Prostate gland (tissue), 2 donors: Measurements from ENCODE around the gene HSD17B14.

Source experiments
- POLR2A ChIP-seq: fragments of 450-650 bp; IDR thresholded peaks from one replicate; pipeline ENCODE4 v1.6.1; 2016; ENCODE audit warnings: antibody characterized with exemption, mild to moderate bottlenecking
- POLR2AphosphoS5 ChIP-seq: sonication (generic); formaldehyde crosslinking; IDR thresholded peaks from one replicate; pipeline ENCODE4 v1.6.1; 2017; ENCODE audit warnings: antibody characterized with exemption
- TF ChIP-seq, protein P1 (sequence below), 4 experiments: fragments of 200-600 bp in 2 of 4; fragments of 450-650 bp in 2 of 4; sonication (generic) in 2 of 4; IDR thresholded peaks; 1 replicate in 3 of 4; 2 replicates in 1 of 4; pipeline ENCODE4 v1.5.1; 2016 to 2019; ENCODE audit warnings: antibody characterized with exemption in 4 of 4, mild to moderate bottlenecking in 2 of 4, moderate library complexity in 2 of 4

GRCh38 chr19:48845384-48845783 lies 9.1 kb upstream of the HSD17B14 start:
- TF ChIP-seq POLR2AphosphoS5, result no peak
- TF ChIP-seq, protein P1, sequence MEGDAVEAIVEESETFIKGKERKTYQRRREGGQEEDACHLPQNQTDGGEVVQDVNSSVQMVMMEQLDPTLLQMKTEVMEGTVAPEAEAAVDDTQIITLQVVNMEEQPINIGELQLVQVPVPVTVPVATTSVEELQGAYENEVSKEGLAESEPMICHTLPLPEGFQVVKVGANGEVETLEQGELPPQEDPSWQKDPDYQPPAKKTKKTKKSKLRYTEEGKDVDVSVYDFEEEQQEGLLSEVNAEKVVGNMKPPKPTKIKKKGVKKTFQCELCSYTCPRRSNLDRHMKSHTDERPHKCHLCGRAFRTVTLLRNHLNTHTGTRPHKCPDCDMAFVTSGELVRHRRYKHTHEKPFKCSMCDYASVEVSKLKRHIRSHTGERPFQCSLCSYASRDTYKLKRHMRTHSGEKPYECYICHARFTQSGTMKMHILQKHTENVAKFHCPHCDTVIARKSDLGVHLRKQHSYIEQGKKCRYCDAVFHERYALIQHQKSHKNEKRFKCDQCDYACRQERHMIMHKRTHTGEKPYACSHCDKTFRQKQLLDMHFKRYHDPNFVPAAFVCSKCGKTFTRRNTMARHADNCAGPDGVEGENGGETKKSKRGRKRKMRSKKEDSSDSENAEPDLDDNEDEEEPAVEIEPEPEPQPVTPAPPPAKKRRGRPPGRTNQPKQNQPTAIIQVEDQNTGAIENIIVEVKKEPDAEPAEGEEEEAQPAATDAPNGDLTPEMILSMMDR (IDR thresholded peaks at IDR 0.05), result no peak
- no peak for TF ChIP-seq POLR2A
